HL-60 (cell line): ENCODE measurements around the gene NRP1.

Experiments
- DNase-seq, 2 experiments: peaks; one replicate each; pipeline ENCODE4 v3.0.0-alpha.2; 2010 to 2020; ENCODE audit warnings: low read depth in 1 of 2, low spot score in 1 of 2
- H3K27ac ChIP-seq: fragments of 250-450 bp; sonication (Bioruptor Pico); replicated peaks from 2 replicates; pipeline ENCODE4 v1.5.1; 2020; ENCODE audit warnings: mild to moderate bottlenecking, moderate library complexity
- H3K27me3 ChIP-seq: fragments of 250-450 bp; sonication (Bioruptor Pico); 2 replicates; pipeline ENCODE4 v1.5.1; 2021; ENCODE audit warnings: mild to moderate bottlenecking, moderate library complexity; ENCODE audit not compliant: insufficient read depth, poor library complexity, severe bottlenecking
- H3K4me3 ChIP-seq: replicated peaks from 2 replicates; pipeline ENCODE4 v1.5.1; 2011; ENCODE audit warnings: mild to moderate bottlenecking, control low read depth, low read length; ENCODE audit not compliant: insufficient read depth
- CTCF ChIP-seq: IDR thresholded peaks from one replicate; pipeline ENCODE4 v1.5.1; 2011; ENCODE audit warnings: low read length, control low read depth, inconsistent platforms; ENCODE audit not compliant: insufficient read depth
- GABPA ChIP-seq: IDR thresholded peaks from 2 replicates; pipeline ENCODE4 v1.6.1; 2012; ENCODE audit warnings: low read depth
- POLR2AphosphoS5 ChIP-seq: IDR thresholded peaks from 2 replicates; pipeline ENCODE4 v1.6.1; 2012; ENCODE audit warnings: low read depth
- REST ChIP-seq: IDR thresholded peaks from 2 replicates; pipeline ENCODE4 v1.6.1; 2012; ENCODE audit warnings: low read depth; ENCODE audit not compliant: insufficient replicate concordance
- SPI1 ChIP-seq: IDR thresholded peaks from 2 replicates; pipeline ENCODE4 v1.6.1; 2012; ENCODE audit warnings: low read depth, mild to moderate bottlenecking, borderline replicate concordance

Gene NRP1

GRCh38 chr10:33240258-33240657 is 94.2 kb downstream of the NRP1 start:
- no peak for TF ChIP-seq POLR2AphosphoS5
- TF ChIP-seq GABPA, result no peak
- TF ChIP-seq CTCF, result no peak
- no peak for TF ChIP-seq SPI1
- TF ChIP-seq REST, result no peak
- Histone ChIP-seq H3K27ac (no peak overlapping the region), H3K4me3 (no peak overlapping the region), H3K27me3 (no peaks in the 10 kb centered on the region)
- DNase-seq, result no peak

- TF ChIP-seq GABPA (no peak), SPI1 (no peak), REST (no peak), CTCF (no peak), POLR2AphosphoS5 (no peak)
- Histone ChIP-seq H3K4me3 (no peak overlapping the region), H3K27me3 (no peaks in the 10 kb centered on the region), H3K27ac (no peak overlapping the region)
- DNase-seq, result no peak
Measured at GRCh38 chr10:33239257-33239656, 95.2 kb downstream of the NRP1 start.

- Histone ChIP-seq H3K27me3 (no peaks in the 10 kb centered on the region), H3K27ac (no peak overlapping the region), H3K4me3 (no peak overlapping the region)
- DNase-seq, result no peak
- TF ChIP-seq REST (no peak), POLR2AphosphoS5 (no peak), GABPA (no peak), CTCF (no peak), SPI1 (no peak)
Measured at GRCh38 chr10:33238643-33239042, 95.8 kb downstream of the NRP1 start.
